ENCODE data around the gene TMCC2. TPM values are rescaled to one million over a fixed set of nuclear protein-coding genes. Genes with fewer than 3 reads are reported as not detected.

The TMCC2 gene
- polyA plus RNA-seq, 6 donors from 2014 or later, result 0.12 to 0.77 (median 0.50) TPM; not detected in 1

DNA sequence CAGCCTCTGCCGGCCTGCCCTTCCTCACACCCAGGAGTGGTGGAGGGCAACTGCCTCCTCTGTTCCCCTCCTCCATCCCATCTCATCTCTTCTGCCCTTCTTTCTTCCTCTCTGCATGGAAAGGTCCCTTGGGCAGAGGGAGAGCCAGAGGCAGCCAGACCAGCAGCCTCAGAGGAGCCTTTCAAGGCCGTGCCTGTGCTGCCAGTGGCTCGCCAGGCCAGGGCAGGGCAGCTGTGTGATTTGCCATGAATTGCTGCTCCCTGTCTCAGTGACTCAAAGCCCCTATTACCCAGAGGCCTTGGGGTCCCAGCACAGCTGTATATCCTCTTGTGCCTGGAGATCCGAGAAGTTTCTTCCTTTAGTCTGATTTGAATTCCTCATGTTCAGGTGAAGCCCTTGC lies 21.9 kb downstream of the TMCC2 start:
- Mint-ChIP-seq H3K4me1 (no peaks in the 10 kb centered on the region), H3K9me3 (no peaks in the 10 kb centered on the region), H3K4me3 (no peak overlapping the region), H3K27me3 (peaks cover 0 to 4% (median 0%) of the 10 kb centered on the region in 3 donors), H3K36me3 (no peaks in the 10 kb centered on the region), H3K27ac (peak overlapping the region in 1 of 6 donors; percentile 58)
- ATAC-seq (ENCODE audit: low read depth in 2 of 2) (no peak), DNase-seq (no peak)

GRCh38 chr1:205250699-205251098 lies 23.0 kb downstream of the TMCC2 start:
- no peaks in the 10 kb centered on the region for H3K9me3 Mint-ChIP-seq
- ATAC-seq (ENCODE audit: low read depth in 2 of 2) (no peak), DNase-seq (no peak)
- H3K4me1 Mint-ChIP-seq, result no peaks in the 10 kb centered on the region
- peaks cover 0 to 4% (median 0%) of the 10 kb centered on the region in 3 donors for H3K27me3 Mint-ChIP-seq
- no peak overlapping the region for H3K27ac Mint-ChIP-seq
- H3K4me3 Mint-ChIP-seq, result no peak overlapping the region
- H3K36me3 Mint-ChIP-seq, result no peaks in the 10 kb centered on the region

- no peak for ATAC-seq (ENCODE audit: low read depth in 2 of 2)
- DNase-seq, result no peak
These were observed 23.8 kb downstream of the TMCC2 start for GRCh38 chr1:205251576-205251975.

GRCh38 chr1:205255941-205256780 lies 28.4 kb downstream of the TMCC2 start:
- ATAC-seq (ENCODE audit: low read depth in 2 of 2) (peak; percentile 90 to 96), DNase-seq (peak; percentile 76)
- Mint-ChIP-seq H3K9me3 (no peaks in the 10 kb centered on the region), H3K27me3 (peaks cover 0 to 20% (median 6%) of the 10 kb centered on the region in 3 donors), H3K4me3 (no peak overlapping the region), H3K4me1 (peaks cover 6 to 7% (median 6%) of the 10 kb centered on the region in 3 donors), H3K36me3 (no peaks in the 10 kb centered on the region), H3K27ac (peak overlapping the region in 1 of 6 donors; percentile 29)

More at GRCh38 chr1:205251576-205251975, 23.8 kb downstream of the TMCC2 start:
- H3K27ac Mint-ChIP-seq, result peak overlapping the region in 1 of 6 donors; percentile 78
- H3K4me3 Mint-ChIP-seq, result no peak overlapping the region
- H3K27me3 Mint-ChIP-seq, result peaks cover 0 to 8% (median 6%) of the 10 kb centered on the region in 3 donors
- peaks cover 6 to 7% (median 6%) of the 10 kb centered on the region in 3 donors for H3K4me1 Mint-ChIP-seq
- no peaks in the 10 kb centered on the region for H3K36me3 Mint-ChIP-seq
- H3K9me3 Mint-ChIP-seq, result no peaks in the 10 kb centered on the region

DNA sequence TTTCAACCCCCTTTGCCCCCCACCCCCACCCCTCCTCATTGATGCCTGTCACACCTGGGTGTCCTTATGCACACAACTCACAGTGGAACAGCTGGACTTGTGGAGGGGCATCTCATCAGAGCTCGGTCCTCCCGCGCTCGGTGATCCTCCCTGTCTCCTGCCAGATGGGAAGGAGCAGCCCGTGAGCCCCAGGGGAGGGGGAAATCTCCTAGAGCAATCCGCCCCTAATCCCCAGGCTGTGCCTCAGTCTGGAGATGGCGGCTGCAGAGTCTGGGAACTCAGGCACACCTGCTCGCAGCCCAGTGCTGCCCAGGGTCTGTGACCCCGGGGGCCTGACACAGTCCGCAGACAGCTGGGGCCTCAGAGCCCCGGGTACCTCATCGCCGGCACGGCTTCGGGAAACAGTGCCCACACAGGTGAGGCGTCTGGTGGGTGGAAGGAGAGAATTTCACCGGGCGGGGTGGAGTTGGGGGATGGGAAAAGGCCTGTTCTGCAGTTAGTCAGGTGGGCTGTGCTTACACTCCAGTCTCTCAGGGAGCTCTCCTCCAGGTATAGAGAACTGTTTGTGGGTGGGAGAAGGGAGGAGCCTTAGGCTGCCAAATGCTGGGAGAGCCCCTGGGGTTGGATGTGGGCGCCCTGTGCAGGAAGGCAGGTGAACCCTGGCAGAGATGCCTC lies 29.3 kb downstream of the TMCC2 start:
- peaks cover 7 to 12% (median 11%) of the 10 kb centered on the region in 3 donors for H3K4me1 Mint-ChIP-seq
- peaks cover 6 to 20% (median 7%) of the 10 kb centered on the region in 3 donors for H3K27me3 Mint-ChIP-seq
- no peaks in the 10 kb centered on the region for H3K9me3 Mint-ChIP-seq
- no peak for ATAC-seq (ENCODE audit: low read depth in 2 of 2)
- no peak for DNase-seq
- H3K4me3 Mint-ChIP-seq, result no peak overlapping the region
- no peaks in the 10 kb centered on the region for H3K36me3 Mint-ChIP-seq
- H3K27ac Mint-ChIP-seq, result no peak overlapping the region

DNA sequence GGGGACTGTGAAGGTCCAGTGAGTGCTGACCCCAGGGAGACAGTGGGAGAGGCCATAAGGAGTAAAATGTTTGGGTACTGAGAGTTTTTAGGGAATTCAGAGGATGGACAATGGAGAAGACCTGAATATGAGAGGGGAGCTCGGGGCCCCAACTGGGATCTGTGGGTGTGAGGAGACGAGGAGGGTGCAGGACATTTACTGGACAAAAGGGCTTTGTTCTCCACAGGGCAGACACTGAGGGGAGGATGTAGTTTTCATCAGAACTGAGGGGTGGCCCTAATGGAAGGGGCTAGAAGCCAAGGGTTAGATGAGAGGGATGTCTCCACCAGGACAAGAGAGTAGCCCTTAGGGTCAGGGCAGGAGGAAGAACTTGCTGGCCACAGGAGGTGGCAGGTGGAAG lies 30.0 kb downstream of the TMCC2 start:
- Mint-ChIP-seq H3K9me3 (no peaks in the 10 kb centered on the region), H3K4me3 (peak overlapping the region in 1 of 8 donors; percentile 66), H3K4me1 (peaks cover 7 to 12% (median 11%) of the 10 kb centered on the region in 3 donors), H3K27ac (peak overlapping the region in 1 of 6 donors; percentile 85), H3K36me3 (no peaks in the 10 kb centered on the region), H3K27me3 (peaks cover 6 to 23% (median 8%) of the 10 kb centered on the region in 3 donors)
- DNase-seq (no peak), ATAC-seq (ENCODE audit: low read depth in 2 of 2) (no peak)

- H3K4me3 Mint-ChIP-seq, result no peak overlapping the region
- H3K27ac Mint-ChIP-seq, result no peak overlapping the region
- peaks cover 7 to 13% (median 11%) of the 10 kb centered on the region in 3 donors for H3K4me1 Mint-ChIP-seq
- DNase-seq (no peak), ATAC-seq (ENCODE audit: low read depth in 2 of 2) (no peak)
- H3K27me3 Mint-ChIP-seq, result peaks cover 8 to 29% (median 9%) of the 10 kb centered on the region in 3 donors
- no peaks in the 10 kb centered on the region for H3K36me3 Mint-ChIP-seq
- no peaks in the 10 kb centered on the region for H3K9me3 Mint-ChIP-seq
These were observed 30.5 kb downstream of the TMCC2 start for GRCh38 chr1:205258261-205258691.

DNA sequence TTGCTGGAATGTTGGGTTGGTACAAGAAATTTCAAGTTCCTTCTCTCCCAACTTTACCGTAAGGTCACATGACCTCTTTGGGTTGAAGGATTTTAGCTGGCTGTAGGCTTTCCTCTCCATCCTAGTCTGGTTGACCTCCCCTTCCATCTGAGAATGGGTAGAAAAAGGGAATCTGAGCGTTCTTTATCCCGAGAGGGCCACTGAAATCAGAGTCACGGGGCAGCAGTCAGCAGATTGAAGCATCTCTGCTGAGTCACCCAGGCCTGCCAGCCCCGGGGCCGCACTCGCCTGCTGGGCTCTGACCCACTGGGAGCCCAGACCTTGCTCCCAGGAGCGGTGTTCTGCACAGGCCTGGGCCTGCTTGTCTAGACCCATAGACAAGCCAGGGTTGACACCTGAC lies 31.0 kb downstream of the TMCC2 start:
- ATAC-seq (ENCODE audit: low read depth in 2 of 2), result no peak
- H3K36me3 Mint-ChIP-seq, result no peaks in the 10 kb centered on the region
- peaks cover 8 to 30% (median 9%) of the 10 kb centered on the region in 3 donors for H3K27me3 Mint-ChIP-seq
- H3K9me3 Mint-ChIP-seq, result no peaks in the 10 kb centered on the region
- H3K4me3 Mint-ChIP-seq, result no peak overlapping the region
- no peak overlapping the region for H3K27ac Mint-ChIP-seq
- H3K4me1 Mint-ChIP-seq, result peaks cover 7 to 13% (median 11%) of the 10 kb centered on the region in 3 donors
- no peak for DNase-seq

- Mint-ChIP-seq H3K36me3 (no peaks in the 10 kb centered on the region), H3K27ac (no peak overlapping the region), H3K4me3 (no peak overlapping the region), H3K4me1 (peaks cover 7 to 13% (median 11%) of the 10 kb centered on the region in 3 donors), H3K9me3 (no peaks in the 10 kb centered on the region), H3K27me3 (peaks cover 8 to 30% (median 9%) of the 10 kb centered on the region in 3 donors)
- DNase-seq (no peak), ATAC-seq (ENCODE audit: low read depth in 2 of 2) (no peak)
These were observed 31.6 kb downstream of the TMCC2 start for GRCh38 chr1:205259324-205259832.

- Mint-ChIP-seq H3K36me3 (no peaks in the 10 kb centered on the region), H3K9me3 (no peaks in the 10 kb centered on the region), H3K27me3 (peaks cover 8 to 30% (median 9%) of the 10 kb centered on the region in 3 donors), H3K27ac (no peak overlapping the region), H3K4me1 (peaks cover 7 to 13% (median 11%) of the 10 kb centered on the region in 3 donors), H3K4me3 (no peak overlapping the region)
- ATAC-seq (ENCODE audit: low read depth in 2 of 2) (no peak), DNase-seq (no peak)
These were observed 32.3 kb downstream of the TMCC2 start for GRCh38 chr1:205259998-205260397.

GRCh38 chr1:205260948-205261732 lies 33.4 kb downstream of the TMCC2 start:
- ATAC-seq (ENCODE audit: low read depth in 2 of 2) (no peak), DNase-seq (no peak)
- Mint-ChIP-seq H3K36me3 (no peaks in the 10 kb centered on the region), H3K27me3 (peaks cover 7 to 30% (median 8%) of the 10 kb centered on the region in 3 donors), H3K27ac (no peak overlapping the region), H3K4me3 (no peak overlapping the region), H3K4me1 (peaks cover 4 to 11% (median 8%) of the 10 kb centered on the region in 3 donors), H3K9me3 (no peaks in the 10 kb centered on the region)

GRCh38 chr1:205261946-205262691 lies 34.4 kb downstream of the TMCC2 start:
- H3K27me3 Mint-ChIP-seq, result peaks cover 4 to 24% (median 8%) of the 10 kb centered on the region in 3 donors
- peaks cover 0 to 7% (median 5%) of the 10 kb centered on the region in 3 donors for H3K4me1 Mint-ChIP-seq
- ATAC-seq (ENCODE audit: low read depth in 2 of 2) (no peak), DNase-seq (no peak)
- no peak overlapping the region for H3K4me3 Mint-ChIP-seq
- H3K36me3 Mint-ChIP-seq, result no peaks in the 10 kb centered on the region
- no peaks in the 10 kb centered on the region for H3K9me3 Mint-ChIP-seq
- H3K27ac Mint-ChIP-seq, result peak overlapping the region in 1 of 6 donors; percentile 10

Data from naive B cell (primary cell).